Nephron (organoid): ENCODE measurements around the gene CHMP6.

Experiments
- H3K27ac Mint-ChIP-seq, 3 experiments: 2 replicates each; pipeline ENCODE4 v1.8.0; 2020; ENCODE audit warnings: mixed read lengths in 3 of 3, mild to moderate bottlenecking in 2 of 3, moderate library complexity in 1 of 3
- H3K27me3 Mint-ChIP-seq: 2 replicates; pipeline ENCODE4 v1.8.0; 2021; ENCODE audit warnings: low read depth, mild to moderate bottlenecking, moderate library complexity, mixed read lengths
- H3K36me3 Mint-ChIP-seq: 2 replicates; pipeline ENCODE4 v1.8.0; 2020; ENCODE audit warnings: low read depth, mixed read lengths
- H3K4me1 Mint-ChIP-seq: 2 replicates; pipeline ENCODE4 v1.8.0; 2020; ENCODE audit warnings: mixed read lengths
- H3K4me3 Mint-ChIP-seq, 3 experiments: 2 replicates each; pipeline ENCODE4 v1.8.0; 2020; ENCODE audit warnings: mild to moderate bottlenecking in 3 of 3, mixed read lengths in 3 of 3, moderate library complexity in 2 of 3
- H3K9me3 Mint-ChIP-seq: 2 replicates; pipeline ENCODE4 v1.8.0; 2020; ENCODE audit warnings: mixed read lengths
- TF ChIP-seq, protein P1 (sequence below), 3 experiments: fragments of 200-600 bp; sonication (generic); IDR thresholded peaks; one replicate each; pipeline ENCODE4 v1.5.0; 2021; ENCODE audit warnings: antibody characterized with exemption in 3 of 3; ENCODE audit not compliant: unreplicated experiment in 3 of 3

The CHMP6 gene

DNA sequence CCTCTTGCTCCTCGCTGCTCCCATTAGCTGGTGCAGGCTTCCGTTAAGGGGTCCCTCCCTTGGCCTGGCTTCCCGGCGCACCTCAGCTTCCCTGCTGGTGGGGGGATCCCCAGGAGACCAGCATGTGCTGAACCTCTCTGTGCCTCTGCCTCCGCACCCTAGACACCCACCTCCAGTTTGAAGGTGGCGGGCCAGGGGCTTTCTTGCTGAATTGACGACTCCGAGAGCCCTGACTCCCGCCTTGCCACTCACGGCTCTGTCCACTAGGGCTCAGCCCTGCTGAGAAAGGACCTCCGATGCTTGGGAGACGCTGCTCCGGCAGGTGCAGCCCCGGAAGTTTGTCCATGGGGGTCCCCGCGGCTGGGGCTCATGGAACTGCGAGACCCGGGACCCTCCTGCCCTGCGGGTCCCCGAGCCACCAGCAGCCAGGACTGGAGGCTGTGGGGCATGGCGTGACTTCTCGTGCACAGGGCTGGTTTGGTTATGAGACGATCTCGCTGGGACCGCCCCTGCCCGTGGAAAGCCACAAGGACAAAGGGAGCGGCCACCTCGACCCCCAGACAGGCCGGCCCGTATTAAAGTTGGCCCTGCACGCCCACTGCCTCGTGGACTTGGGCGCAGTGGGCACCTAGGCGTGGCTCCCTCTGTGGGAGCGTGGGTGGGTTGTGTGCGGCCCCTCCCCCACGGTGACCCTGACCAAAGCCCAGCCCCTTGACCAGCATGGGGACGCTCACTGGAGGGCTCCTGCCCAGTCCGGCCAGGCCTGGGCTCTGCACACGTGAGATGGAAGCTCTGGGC is 8.1 kb downstream of the CHMP6 start:
- Mint-ChIP-seq H3K27me3 (peaks cover 32% of the 10 kb centered on the region), H3K36me3 (peaks cover 11% of the 10 kb centered on the region), H3K27ac (no peak overlapping the region), H3K4me3 (no peak overlapping the region), H3K4me1 (peaks cover 15% of the 10 kb centered on the region), H3K9me3 (peaks cover 2% of the 10 kb centered on the region)
- TF ChIP-seq, protein P1, sequence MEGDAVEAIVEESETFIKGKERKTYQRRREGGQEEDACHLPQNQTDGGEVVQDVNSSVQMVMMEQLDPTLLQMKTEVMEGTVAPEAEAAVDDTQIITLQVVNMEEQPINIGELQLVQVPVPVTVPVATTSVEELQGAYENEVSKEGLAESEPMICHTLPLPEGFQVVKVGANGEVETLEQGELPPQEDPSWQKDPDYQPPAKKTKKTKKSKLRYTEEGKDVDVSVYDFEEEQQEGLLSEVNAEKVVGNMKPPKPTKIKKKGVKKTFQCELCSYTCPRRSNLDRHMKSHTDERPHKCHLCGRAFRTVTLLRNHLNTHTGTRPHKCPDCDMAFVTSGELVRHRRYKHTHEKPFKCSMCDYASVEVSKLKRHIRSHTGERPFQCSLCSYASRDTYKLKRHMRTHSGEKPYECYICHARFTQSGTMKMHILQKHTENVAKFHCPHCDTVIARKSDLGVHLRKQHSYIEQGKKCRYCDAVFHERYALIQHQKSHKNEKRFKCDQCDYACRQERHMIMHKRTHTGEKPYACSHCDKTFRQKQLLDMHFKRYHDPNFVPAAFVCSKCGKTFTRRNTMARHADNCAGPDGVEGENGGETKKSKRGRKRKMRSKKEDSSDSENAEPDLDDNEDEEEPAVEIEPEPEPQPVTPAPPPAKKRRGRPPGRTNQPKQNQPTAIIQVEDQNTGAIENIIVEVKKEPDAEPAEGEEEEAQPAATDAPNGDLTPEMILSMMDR (IDR thresholded peaks at IDR 0.05; ENCODE audit: unreplicated experiment in 3 of 3), result no peak

DNA sequence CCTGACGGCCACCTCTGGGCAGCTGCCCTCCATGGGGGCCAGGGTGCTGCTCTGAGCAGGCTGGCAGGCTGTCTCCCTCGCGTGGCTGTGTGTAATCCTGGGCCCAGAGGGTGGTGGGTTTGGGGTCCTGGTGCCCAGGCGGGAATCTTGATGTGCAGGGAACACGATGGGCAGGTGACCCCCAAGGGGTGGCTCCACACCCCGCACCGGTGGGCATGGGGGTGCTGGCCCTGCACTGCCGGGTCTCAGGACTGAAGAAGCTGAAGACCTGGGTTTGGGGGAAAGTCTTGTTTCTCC is 8.6 kb downstream of the CHMP6 start:
- Mint-ChIP-seq H3K9me3 (peaks cover 5% of the 10 kb centered on the region), H3K27ac (no peak overlapping the region), H3K27me3 (peaks cover 37% of the 10 kb centered on the region), H3K36me3 (peaks cover 11% of the 10 kb centered on the region), H3K4me3 (no peak overlapping the region), H3K4me1 (peaks cover 17% of the 10 kb centered on the region)
- TF ChIP-seq, protein P1 (IDR thresholded peaks at IDR 0.05; ENCODE audit: unreplicated experiment in 3 of 3), result no peak

GRCh38 chr17:81000631-81001357 is 9.2 kb downstream of the CHMP6 start:
- TF ChIP-seq, protein P1 (IDR thresholded peaks at IDR 0.05; ENCODE audit: unreplicated experiment in 3 of 3), result no peak
- Mint-ChIP-seq H3K36me3 (peaks cover 11% of the 10 kb centered on the region), H3K27me3 (peaks cover 42% of the 10 kb centered on the region), H3K9me3 (peaks cover 5% of the 10 kb centered on the region), H3K27ac (no peak overlapping the region), H3K4me1 (peaks cover 17% of the 10 kb centered on the region), H3K4me3 (no peak overlapping the region)

DNA sequence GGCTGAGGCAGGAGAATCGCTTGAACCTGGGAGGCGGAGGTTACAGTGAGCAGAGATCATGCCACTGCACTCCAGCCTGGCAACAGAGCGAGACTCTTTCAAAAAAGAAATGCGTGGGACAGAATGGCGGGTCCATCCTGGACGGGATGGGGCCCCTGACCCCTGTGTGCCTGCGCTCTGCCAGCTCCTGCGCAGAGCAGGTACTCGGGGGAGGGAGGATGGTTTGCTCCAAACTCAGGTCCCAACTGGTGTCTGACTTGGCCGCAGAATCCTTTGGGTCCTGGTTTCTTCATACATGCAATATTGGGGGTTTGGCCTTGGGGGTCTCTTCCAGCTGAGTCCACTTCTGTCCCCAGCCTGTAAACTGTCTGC is 10.4 kb downstream of the CHMP6 start:
- peaks cover 54% of the 10 kb centered on the region for H3K27me3 Mint-ChIP-seq
- peaks cover 6% of the 10 kb centered on the region for H3K36me3 Mint-ChIP-seq
- TF ChIP-seq, protein P1 (IDR thresholded peaks at IDR 0.05; ENCODE audit: unreplicated experiment in 3 of 3), result no peak
- H3K4me3 Mint-ChIP-seq, result peak overlapping the region in 1 of 3 experiments; percentile 38
- peak overlapping the region in 1 of 3 experiments; percentile 61 for H3K27ac Mint-ChIP-seq
- H3K9me3 Mint-ChIP-seq, result peaks cover 5% of the 10 kb centered on the region
- H3K4me1 Mint-ChIP-seq, result peaks cover 21% of the 10 kb centered on the region

DNA sequence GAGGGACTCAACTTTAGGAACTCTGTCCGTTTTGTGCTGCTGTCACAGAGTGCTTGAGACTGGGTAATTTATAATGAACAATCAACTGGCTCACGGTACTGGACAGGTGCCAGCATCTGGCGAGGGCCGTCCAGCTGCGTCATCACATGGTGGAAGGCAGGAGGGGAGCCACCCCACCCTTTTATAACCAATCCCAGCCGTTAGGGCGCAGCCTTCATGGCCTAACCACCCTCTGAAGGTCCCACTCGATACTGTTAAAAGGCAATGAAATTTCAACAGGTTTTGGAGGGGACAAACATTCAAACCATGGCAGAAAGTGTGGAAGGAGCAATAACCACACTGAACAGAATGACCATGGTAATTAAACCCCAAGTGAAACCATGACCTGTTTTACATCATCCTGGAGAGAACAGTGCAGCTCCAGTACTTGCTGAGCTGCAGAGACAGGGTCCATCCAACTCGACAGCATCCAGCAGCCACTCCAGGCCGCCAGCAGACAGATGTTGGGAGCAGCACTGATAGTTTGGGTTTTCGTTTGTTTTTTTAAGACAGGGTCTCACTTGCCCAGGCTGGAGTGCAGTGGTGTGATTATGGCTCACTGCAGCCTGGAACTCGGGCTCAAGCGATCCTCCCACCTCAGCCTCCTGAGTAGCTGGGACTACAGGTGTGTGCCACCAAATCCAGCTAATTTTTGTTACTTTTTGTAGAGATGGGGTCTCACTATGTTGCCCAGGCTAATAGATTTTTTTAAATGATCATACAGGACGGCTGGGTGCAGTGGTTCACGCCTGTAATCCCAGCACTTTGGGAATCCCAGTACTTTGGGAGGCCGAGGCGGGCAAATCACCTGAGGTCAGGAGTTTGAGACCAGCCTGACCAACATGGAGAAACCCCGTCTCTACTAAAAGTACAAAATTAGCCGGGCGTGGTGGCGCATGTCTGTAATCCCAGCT is 11.0 kb downstream of the CHMP6 start:
- Mint-ChIP-seq H3K27ac (peak overlapping the region in 1 of 3 experiments; percentile 61), H3K4me1 (peaks cover 21% of the 10 kb centered on the region), H3K4me3 (peak overlapping the region; percentile 34 to 50 (median 43)), H3K36me3 (peaks cover 6% of the 10 kb centered on the region), H3K9me3 (peaks cover 5% of the 10 kb centered on the region), H3K27me3 (peaks cover 61% of the 10 kb centered on the region)
- TF ChIP-seq, protein P1 (IDR thresholded peaks at IDR 0.05; ENCODE audit: unreplicated experiment in 3 of 3), result no peak
